ENCODE data around the gene HEPACAM.

Gene HEPACAM

DNA sequence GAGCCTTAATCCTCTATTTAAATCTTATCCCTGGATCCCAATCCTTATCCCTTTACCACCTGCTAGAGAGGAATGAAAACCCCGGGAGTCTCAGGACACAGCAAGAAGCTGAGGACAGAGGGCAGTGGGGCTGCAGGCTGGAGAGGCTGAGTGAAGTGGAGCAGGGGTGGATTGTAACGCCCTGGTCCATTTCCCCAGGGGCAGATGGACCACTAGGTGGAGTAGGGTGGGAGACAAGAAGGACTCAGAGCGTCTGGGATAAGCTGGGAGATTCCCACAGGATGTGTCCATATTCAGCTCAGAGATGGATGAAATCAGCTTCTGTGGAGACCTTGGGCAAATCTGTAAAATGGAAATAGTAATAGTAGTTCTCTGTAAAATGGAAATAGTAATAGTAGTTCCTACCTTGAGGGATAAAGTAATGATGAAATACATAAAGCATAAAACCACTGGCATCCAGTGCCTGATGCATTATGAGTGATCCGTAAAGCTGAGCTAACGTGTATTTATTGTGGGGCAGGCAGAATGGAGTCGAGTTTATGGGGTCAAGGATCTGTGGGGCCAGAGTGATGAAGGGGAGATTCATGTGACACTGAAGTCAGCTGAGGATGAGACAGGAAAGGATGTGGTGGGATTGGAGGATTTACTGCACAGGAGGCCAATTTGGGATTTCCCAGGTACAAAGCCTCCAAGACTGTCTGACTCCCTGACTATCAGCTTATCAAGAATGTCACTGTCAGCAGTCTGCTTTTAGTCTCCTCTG is 36.3 kb downstream of the HEPACAM start:
- no peak for DNase-seq (ENCODE audit: low read depth)

DNA sequence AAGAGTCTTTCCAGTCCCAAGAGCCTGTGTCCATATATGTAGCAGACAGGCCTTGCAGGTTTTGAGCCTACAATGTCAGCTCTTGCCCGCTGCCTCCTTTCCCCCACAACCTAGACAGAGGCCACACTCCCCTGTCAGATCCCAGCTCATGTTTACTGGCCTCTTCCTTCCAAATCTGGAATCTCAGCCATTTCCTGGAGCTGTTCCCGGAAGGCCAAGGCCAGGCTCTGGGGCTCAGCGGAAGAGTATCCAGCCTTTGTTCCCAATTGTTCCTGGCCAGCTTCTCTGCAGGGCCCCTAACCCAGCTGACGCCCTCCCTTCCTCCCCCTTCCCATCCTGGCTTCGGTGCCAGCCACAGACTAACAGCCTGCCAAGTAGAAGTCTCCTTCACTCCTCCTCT is 37.1 kb downstream of the HEPACAM start:
- DNase-seq (ENCODE audit: low read depth): no peak

DNA sequence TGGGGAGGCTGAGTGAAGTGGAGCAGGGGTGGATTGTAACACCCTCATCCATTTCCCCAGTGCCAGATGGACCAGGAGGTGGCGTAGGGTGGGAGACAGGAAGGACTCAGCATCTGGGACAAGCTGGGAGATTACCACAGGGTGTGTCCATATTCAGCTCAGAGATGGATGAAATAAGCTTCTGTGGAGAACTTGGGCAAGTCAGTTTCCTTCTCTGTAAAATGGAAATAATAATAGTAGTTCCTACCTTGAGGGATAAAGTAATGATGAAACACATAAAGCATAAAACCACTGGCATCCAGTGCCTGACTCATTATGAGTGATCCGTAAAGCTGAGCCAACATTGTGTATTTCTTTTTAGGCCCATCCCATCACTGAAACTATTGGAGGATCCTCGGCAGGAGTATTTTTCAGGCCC is 37.6 kb downstream of the HEPACAM start:
- DNase-seq (ENCODE audit: low read depth): no peak

DNA sequence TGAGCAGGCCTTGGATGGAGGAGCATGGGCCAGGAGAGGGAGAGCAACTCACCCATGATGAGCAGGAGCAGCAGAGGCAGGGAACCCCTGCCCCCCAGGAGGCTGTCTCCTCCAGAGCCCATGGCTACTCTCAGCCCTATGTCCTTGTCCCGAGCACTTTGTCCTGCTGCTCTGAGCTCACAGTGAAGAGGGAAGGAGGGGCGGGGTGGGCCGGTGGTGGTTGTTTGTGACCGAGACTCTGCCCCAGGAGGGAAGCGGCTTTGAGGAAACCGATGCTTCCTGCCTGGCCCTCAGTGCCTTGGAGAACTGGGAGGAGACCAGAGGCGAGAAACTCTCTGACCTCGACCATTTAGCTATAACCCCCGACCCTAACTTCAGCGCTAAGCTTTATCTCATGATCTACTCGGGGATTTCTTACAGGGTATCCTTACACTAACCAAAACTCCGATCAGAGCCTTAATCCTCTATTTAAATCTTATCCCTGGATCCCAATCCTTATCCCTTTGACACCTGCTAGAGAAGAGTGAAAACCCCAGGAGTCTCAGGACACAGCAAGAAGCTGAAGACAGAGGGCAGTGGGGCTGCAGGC is 38.1 kb downstream of the HEPACAM start, which contains the start of gene ROBO4:
Gene ROBO4, minus strand, starts transcription at position 192 of the 589 bp plus-strand sequence. Its CDS starts 70 bp downstream, at position 122.
- DNase-seq (ENCODE audit: low read depth): no peak

DNA sequence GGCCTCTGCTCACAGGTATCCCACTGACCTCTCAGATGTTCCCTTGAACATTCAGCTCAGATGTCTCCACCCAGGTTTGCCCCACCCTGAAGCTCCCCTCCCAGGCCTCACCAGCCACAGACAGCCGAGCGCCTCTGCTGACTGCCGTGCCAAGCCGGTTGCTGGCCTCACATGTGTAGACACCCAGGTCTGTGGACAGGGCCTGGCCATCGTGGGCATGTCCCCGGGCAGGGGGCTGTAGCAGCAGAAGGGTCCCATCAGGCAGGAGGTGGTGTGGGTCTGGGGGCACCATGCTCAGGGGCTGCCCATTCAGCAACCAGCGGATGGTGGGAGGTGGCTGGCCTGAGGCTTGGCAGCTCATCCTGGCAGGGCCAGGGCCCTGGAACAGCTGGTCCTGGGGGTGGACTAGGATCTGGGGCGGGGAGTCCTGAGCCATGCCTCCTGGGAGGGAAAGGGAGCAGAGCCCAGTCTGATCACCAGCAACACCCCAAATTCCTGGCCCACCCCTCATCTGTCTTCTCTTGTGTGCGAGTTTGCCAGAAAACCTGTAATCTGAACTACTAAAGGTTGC is 38.9 kb downstream of the HEPACAM start:
- DNase-seq (ENCODE audit: low read depth): no peak

DNA sequence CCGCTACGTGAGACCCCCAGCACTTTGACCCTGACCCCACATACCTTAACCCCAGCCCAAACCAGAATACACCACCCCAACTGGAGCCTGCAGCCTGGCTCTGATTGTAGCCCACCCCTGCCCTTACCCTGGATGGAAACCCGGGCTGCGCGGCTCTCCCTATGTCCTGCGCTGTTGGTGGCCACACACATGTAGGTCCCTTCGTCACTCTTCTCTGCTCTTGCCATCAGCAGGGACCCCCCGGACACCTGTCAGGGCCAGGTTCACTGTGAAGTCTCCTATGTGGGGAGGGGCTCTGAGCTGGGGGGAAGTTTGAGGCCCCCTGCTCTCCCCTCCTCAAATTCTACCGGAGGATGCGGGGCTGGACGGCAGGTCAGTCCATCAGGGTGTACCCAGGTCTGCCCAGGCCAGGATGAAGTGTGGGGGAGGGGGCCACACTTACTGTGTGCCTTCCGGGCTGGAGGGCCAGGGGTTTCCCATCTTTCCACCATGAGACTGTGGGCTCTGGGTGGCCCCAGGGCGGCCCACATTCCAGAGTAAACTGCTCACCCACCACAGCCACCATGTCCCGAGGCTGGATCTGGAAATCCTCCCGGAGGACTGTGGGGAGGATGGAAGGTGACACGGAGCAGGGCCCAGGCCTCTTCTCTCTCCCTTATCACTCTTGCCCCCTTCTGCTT is 39.6 kb downstream of the HEPACAM start:
- no peak for DNase-seq (ENCODE audit: low read depth)

DNA sequence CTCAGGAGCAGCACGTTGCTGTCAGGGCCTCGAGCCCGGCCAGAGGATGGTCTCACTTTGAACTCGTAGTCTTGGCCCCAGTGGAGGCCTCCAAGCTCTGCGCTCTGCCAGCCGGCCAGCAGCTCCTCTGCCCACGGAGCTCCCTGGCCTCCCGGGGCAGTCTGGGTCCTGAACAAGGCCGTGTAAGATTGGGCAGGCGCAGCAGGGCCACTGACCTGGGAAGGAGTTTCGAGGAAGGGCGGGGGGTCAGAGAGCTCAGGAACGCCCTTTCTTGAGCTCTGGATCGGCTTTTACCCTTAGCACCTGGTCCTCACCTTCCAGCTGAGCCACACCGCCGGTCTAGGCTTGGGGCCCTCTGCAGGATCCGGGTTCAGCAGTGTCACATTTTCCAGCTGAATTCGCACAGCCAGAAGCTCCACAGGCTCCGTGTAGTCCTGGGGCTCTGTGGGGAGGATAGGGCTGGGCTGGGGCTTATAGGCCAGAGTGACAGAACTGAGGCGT is 40.3 kb downstream of the HEPACAM start:
- no peak for DNase-seq (ENCODE audit: low read depth)

DNA sequence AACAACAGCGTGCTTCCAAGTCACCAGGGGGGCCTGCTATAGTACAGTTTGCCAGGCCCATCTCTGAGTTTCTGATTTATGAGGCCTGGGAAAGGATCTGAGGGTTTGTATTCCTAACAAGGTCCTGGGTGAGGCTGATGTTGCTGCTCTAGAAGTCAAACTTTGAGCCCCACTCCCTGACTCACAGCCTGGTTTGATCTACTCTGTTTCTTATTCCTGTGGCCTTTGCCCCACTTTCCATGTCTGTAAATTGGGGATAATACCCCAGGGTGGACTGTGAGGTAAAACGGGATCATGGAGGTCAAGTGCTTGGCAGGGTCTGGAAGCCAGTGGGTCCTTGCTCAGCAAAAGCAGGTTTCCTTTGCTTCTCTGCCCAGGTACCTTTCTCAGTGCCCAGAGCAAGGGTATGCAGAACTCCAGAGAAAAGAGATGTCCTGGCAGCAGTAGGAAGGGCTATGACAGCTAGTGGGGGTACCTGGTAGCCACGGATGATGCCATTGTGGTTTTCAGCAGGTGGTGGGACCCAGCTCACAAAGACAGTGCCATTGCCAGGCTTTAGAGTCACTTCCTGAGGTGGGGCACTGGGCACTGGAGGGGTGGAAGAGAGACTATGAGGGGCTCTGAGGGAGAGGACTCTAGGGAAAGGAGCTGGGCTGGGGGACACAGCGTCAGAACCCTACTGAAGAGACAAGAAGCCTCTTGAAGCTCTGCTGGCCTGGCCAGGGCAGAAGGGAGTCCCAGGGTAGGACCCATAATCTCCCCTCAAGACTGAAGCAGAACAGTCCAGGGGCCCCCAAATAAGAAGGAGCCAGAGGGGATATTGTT is 41.0 kb downstream of the HEPACAM start:
- DNase-seq (ENCODE audit: low read depth): no peak

DNA sequence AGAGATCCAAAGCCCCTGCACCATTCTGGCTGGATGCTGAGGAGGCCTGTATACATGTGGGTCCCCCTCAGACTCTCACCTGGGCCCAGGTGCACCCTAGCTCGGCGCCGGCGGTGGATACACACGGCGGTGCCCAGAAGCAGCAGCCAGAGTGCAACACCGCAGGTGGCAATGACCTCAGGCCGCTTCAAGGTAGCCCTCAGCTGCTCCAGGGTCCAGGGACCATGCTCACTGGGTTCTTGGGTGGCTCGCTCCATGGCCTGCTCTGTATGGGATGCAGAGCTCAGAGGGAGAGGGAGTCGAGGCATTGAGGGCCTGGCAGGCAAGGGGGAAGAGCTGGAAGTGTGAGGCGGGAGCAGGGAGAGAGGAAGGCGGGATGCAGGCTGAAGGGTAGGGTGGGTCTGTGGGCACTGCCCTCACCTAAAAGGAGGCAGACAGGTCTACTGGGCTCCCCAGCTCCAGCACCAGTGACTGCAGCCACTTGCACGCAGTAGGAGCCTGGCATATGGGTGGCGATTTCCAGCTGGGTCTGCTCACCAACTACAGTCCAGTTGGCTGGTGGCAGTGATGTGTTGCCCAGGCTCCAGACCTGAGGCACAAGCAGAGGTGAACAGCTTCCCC is 42.0 kb downstream of the HEPACAM start:
- DNase-seq (ENCODE audit: low read depth): no peak

DNA sequence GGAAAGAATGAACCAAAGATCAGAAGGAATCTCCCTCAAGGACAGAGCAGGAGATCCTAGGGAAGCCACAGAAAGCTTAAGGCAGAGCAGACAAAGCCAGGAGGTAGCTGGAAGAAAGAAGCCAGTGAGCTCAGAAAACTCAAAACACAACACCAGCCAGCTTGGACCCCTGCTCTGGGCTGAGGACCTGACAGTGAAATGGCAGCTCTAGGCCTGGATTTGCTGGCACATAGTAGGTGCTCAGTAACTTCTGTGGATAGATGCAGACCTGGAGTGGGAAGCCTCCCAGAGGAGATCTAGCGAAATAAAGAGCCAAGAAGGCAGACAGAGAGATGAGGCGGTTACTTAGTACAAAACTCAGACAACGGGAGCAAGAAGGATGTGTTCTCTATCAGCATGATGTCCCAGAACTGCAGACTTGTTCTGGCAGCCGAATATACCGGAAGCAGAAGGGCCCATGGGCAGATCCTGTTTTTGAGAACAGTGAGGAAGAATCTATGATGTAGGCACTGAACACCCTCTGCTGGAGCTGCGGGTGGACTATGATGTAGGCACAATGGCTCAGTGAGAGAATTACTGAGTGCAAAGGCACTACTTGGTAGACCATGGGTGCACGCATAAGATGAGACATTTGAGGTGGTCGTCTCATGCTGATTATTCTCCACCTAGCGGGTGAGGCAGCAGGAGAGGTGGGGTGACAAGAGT is 42.9 kb downstream of the HEPACAM start:
- DNase-seq (ENCODE audit: low read depth): no peak

DNA sequence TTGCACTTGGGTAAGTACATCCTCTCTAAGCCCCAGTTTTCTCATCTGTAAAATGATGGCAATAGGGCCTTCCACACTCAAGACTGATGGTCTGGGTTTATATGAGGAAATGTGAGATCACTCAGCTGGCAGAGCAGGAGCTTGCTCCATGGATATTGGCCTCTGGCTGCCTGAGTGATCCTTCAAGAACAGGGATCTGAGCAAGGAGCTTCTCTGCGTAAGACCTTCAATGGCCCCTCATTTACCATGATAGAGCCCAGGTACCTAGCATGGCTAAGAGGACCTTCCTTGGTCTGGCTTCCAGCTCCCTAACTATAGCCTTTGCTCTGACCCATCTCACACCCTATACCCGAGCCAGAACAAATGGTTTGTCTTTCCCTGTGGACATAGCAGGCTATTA is 43.7 kb downstream of the HEPACAM start:
- no peak for DNase-seq (ENCODE audit: low read depth)

DNA sequence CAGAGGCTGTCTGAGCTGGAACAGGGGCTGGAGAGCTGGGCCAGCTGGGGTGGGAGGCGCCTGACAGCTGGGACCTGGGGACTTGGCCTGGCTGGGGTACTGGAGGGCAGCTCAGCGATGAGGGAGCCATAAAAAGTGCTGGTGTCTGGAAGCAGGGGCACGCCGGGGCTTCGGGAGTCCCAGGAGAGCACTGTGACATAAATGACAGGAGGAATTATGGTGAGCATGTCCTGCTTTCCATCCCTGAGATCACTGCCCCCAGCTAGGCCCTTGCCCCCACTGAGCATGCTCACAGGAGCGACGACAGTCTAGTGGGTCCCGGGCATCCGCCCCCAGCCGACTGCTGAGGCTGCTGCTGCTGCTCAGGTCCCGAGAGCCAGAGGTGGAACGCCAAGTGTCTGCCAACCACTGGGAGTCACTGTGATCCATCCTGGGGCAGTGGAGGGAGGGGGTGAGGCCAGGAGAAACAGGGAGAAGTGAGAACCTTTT is 44.4 kb downstream of the HEPACAM start:
- DNase-seq (ENCODE audit: low read depth): no peak

DNA sequence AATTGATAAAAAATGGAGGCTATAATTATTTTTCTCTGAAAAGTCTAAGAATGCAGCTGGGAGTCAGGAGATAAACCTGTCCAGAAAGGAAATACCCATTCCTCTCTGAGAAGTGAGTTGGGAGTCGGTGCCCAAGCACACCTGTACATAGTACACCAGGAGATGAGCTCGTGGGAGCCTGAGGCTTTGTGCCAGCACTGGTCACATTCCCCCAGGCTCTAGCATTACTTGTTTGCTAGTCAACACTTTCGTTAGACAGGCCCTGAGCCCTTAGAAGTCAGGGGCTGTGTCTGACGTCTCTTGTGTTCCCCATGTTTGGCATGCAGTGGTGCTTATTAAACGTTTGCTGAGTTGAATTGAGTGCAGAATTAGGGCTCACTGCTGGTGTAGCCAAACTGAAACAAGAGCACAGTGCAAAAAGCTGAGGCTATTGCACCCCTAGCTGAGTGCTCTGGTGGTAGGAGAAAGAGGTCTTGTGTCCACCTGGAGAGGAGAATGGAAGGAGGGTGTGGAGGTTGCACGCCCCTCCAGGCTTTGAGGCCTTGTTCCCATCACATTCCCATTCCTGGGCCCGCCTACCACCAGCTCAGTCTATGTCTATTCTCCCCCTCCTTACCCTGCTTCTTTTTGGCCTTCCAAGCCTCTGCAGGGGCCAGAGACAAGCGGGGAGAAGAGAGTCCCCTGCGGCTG is 45.0 kb downstream of the HEPACAM start:
- no peak for DNase-seq (ENCODE audit: low read depth)

DNA sequence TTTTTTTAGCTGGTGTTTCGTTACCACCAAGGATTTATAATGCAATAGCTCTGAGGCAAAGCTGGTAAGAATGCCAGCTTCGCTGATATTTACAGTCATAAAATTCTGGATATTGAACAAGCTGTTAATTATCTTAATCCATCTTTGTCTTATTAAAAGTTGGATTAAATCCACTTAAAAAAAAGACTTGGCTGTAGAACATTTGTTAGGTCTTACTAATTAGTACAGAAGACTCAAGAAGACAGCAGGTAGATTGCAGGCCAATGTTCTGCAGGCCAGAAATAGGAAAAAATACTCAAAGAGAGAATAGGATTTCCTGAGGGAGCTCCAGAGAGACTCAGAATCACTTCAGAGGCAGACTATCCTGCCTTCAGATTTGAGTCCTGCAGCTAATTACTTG is 45.7 kb downstream of the HEPACAM start:
- no peak for DNase-seq (ENCODE audit: low read depth)

DNA sequence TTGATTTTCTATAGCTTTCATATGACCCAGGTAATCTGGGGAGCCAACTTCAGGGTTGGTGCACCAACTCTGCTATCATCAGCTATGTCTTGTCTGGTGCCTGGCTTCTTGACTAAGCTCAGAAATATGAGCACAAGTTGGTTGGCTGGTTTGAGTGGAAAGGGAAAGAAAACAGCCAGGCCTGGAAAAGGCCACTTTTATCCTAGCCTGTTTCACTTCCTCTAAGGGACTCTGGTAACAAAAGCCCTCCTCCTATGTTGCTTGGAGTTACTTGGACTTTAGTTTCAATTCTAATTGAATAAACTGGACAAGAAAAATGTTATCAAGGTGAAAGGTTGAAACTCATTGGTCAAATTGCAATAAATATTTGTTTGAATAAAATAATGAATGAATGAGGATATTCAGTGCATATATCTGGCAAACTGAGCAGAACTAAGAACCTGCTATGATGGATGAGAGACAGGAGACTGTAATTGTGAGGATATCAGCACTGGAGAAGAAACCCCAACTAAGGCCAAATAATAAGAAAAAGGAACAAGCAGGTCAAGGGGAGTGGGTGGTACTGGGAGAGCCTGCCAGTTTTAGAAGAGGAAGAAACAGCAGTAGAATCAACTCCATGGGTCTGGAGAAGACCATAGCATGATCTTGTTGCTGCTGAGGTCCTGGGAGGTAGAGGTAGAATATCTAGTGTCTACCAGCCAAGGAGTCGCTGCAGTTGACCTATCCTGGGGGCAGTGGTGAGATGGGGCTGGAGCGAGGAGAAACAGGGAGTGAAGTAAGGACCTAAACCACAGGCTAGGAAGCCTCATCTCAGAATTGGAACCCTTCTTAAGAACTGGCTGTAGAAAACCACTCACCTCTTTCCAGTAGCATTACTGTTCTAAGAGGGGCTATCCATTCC is 46.4 kb downstream of the HEPACAM start:
- DNase-seq (ENCODE audit: low read depth): no peak

DNA sequence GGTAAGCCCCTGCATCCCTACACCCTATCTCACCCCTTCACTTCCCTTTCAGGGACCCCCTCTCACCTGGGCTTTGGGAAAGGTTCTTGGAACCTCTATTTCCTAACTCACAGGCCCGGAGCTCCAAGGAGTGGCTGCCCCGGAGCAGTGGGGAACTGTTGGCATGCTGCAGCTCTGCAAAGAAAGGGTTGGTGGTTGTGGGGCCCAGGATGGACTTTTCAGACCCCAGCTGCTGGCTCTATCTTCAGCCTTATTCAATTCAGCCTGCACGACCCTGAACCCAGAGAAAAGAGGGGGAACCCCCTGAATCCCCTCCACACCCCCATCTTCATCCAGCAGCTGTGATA is 48.2 kb downstream of the HEPACAM start:
- no peak for DNase-seq (ENCODE audit: low read depth)

DNA sequence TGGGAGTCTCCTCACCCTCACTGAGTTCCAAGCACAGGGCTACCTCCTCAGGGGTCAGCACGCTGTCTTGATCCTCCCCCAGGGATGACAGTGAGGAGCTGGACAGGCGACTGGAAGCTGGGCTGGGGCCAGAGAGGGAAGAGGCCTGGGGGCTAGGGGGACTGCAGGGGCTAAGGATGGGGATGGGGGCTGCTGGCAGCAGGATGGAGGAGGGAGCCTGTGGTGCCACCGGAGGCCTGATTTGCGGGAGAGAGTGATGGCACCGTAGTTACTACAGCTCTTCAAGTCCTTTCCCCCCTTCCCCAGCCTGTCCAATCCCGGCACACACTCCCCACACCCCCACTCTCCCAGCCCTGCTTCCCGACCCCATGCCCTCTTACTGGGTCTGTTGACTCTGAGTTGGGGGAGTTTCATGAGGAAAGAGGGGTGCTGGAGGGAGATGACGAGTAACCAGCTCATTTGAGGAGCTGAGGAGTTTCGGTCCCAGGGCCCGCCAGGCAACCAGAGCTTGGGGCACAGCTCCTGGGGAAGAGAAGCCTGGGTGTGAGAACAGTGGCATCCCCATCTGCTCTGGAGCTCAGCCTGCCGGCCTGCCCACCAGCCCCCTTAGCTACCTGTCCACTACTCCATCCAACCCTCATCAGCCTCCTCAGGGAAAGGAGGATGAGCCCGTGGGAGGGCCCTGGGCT is 48.7 kb downstream of the HEPACAM start:
- DNase-seq (ENCODE audit: low read depth): no peak

DNA sequence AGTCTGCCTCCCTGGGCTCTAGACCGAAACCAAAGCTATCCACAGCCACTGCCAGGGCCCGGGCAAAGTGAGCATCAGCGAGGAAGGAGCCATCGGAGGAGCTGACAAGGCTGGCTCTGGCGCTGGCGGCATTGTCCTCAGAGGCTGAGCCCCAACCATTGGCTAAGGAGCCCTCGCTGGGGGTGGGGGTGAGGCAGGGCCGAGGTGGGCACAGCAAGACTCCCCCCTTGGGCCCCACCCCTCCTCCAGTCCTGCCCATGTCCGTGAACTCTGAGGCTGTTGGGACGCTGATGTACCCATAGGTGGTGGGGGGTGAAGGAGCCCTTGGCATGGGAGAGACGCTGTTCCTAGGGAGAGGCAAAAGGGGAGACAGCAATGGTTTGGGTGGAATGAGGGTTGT is 49.4 kb downstream of the HEPACAM start:
- DNase-seq (ENCODE audit: low read depth): no peak

Data from stimulated activated CD8-positive, alpha-beta memory T cell treated with anti-CD3 and anti-CD28 coated beads, Interleukin-12 subunit alpha, Interleukin-12 subunit beta, amount 100 ng/mL, for 4 hours (primary cell).